NCI-H524 treated with DMSO at 0.1 percent for 48 hours (cell line): ENCODE data around the gene PAFAH1B1.
"Not testable (repeated sequence)": the region's sequence is repeated elsewhere in the genome, so short reads cannot be mapped to it uniquely, and the experiment has no call there.

ENCODE experiments used
- DNase-seq: peaks from one replicate; lab custom pipeline; 2025; lab: John Stamatoyannopoulos, UW

Gene PAFAH1B1

GRCh38 chr17:2635675-2636074 lies 42.2 kb downstream of the PAFAH1B1 start:
- no peak for DNase-seq

- DNase-seq, result no peak
These were observed 42.9 kb downstream of the PAFAH1B1 start for GRCh38 chr17:2636169-2636930.

DNA sequence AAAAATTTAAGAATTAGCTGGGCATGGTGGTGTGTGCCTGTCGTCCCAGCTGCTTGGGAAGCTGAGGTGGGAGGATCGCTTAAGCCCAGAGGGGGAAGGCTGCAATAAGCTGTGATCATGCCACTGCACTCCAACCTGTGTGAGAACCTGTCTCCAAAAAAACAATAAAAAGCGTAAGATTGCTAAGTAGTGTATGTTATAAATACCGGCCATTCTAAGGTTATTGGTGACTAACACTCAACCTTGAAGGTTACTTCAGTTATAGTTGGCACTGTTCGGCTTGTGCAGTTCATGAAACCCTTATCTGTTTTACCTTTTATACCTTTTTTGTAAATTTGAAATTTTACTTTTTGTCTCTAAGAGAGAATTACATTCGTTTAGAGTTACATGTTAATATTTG lies 44.0 kb downstream of the PAFAH1B1 start:
- no peak for DNase-seq

DNA sequence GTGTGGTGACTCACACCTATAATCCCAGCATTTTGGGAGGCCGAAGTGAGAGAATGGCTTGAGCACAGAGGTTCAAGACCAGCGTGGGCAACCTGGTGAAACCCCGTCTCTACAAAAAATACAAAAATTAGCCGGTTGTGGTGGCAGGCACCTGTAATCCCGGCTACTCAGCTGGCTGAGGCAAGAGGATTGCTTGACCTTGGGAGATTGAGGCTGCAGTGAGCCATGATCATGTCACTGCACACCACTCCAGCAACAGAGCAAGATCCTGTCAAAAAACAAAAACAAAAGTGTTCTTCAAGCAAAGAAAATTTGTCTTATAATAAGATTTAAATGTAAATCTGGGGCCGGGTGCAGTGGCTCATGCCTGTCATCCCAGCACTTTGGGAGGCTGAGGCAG lies 51.5 kb downstream of the PAFAH1B1 start:
- DNase-seq, result no peak

DNA sequence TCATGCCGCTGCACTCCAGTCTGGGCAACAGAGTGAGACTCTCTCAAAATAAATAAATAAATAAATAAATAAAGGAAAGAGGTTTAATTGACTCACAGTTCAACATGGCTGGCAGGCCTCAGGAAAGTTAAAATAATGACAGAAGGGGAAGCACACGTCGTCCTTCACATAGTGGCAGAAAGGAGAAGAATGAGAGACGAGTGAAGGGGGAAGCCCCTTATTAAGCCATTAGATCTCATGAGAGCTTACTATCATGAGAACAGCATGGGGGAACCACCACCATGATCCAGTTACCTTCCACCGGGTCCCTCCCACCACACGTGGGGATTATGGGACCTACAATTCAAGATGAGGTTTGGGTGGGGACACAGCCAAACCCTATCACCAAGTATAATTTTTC lies 54.5 kb downstream of the PAFAH1B1 start:
- no peak for DNase-seq

GRCh38 chr17:2649191-2649590 lies 55.7 kb downstream of the PAFAH1B1 start:
- DNase-seq, result no peak

DNA sequence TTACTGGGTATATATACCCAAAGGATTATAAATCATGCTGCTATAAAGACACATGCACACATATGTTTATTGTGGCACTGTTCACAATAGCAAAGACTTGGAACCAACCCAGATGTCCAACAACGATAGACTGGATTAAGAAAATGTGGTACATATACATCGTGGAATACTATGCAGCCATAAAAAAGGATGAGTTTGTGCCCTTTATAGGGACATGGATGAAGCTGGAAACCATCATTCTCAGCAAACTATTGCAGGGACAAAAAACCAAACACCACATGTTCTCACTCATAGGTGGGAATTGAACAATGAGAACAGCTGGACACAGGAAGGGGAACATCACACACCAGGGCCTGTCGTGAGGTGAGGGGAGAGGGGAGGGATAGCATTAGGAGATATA lies 59.5 kb downstream of the PAFAH1B1 start:
- DNase-seq, result not testable (repeated sequence)

GRCh38 chr17:2655546-2655945 lies 62.1 kb downstream of the PAFAH1B1 start:
- DNase-seq, result no peak

GRCh38 chr17:2656283-2656682 lies 62.8 kb downstream of the PAFAH1B1 start:
- no peak for DNase-seq

DNA sequence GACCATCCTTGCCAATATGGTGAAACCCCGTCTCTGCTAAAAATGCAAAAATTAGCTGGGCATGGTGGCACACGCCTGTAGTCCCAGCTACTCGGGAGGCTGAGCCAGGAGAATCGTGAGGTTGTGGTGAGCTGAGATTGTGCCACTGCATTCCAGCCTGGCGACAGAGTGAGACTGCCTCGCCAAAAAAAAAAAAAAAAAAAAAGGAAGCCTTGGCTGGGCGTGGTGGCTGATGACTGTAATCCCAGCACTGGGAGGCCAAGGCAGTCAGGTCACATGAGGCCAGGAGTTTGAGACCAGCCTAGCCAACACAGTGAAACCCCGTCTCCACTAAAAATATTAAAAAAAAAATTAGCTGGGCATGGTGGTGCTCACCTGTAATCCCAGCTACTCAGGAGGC lies 65.9 kb downstream of the PAFAH1B1 start:
- not testable (repeated sequence) for DNase-seq

- DNase-seq, result not testable (repeated sequence)
These were observed 67.0 kb downstream of the PAFAH1B1 start for GRCh38 chr17:2660410-2660809.

DNA sequence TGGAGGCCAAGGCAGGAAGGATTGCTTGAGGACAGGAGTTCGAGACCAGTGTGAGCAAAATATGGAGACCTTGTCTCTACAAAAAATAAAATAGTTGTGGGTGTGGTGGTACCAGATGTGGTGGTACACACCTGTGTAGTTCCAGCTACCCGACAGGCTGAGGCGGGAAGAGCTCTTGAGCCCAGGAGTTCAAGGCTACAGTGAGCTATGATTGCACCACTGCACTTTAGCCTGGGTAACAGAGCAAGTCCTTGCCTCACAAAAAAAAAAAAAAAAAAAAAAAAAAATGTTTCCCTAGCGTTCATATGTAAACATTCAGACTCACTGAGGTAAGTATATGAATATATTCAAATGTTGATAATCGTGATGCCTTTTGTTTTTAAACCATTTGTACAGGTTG lies 78.6 kb downstream of the PAFAH1B1 start:
- DNase-seq, result no peak

GRCh38 chr17:2679247-2679646 lies 85.8 kb downstream of the PAFAH1B1 start:
- not testable (repeated sequence) for DNase-seq

- DNase-seq, result no peak
These were observed 87.5 kb downstream of the PAFAH1B1 start for GRCh38 chr17:2680961-2681360.

DNA sequence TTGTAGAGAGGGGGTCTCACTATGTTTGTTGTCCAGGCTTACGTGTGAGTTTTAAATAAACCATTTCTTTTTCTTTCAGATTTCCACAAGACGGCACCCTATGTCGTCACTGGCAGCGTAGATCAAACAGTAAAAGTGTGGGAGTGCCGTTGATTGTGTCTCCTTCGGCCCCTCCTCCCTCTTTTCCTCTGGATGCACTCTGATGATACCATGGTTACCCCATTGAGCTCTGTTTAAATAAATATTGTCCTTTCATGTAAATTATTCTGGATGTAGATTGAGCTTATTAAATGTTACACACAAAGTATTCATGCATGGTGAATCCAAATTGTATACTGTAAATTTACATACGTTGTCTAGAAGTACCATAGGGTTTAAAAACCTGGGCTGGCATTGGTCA lies 88.2 kb downstream of the PAFAH1B1 start:
- no peak for DNase-seq

DNA sequence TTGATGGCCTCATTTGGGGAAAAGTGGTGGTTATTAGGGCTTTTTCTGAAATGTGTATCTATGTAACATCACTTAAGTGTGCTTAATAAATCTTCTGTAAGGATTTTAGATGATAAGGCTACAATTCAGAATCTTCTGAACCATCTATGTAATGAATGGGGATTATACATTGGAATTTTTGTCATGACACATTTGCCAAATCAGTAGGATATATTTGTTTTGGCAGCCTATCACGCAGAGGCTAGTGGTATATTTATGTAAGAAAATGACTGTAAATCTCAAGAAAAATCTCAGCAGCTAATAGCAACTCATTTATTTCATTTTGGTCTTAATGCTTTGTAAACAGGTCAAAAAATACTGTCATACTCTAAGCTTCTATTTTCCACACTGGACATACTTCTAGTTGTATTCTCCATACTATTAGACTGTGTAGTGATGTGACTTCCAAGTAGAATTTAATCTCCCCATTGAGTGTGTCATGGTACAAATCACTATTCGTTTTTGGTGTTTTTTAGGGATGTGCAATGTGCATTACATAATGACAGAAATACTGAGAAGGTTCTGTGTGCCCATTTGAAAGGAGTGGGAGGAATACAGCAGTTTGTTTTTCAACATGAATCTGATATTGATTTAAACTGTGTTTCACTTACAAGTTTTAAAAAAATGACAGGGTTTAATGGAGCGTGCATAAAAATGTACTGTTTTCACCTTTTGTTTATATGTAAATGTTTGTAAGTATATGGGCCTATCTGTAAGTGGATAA lies 88.9 kb downstream of the PAFAH1B1 start:
- DNase-seq, result no peak

GRCh38 chr17:2683912-2684311 lies 90.5 kb downstream of the PAFAH1B1 start:
- no peak for DNase-seq

GRCh38 chr17:2684549-2684948 lies 91.1 kb downstream of the PAFAH1B1 start:
- DNase-seq, result no peak

- no peak for DNase-seq
These were observed 92.2 kb downstream of the PAFAH1B1 start for GRCh38 chr17:2685696-2686095.

GRCh38 chr17:2687074-2687418 lies 93.6 kb downstream of the PAFAH1B1 start:
- no peak for DNase-seq

DNA sequence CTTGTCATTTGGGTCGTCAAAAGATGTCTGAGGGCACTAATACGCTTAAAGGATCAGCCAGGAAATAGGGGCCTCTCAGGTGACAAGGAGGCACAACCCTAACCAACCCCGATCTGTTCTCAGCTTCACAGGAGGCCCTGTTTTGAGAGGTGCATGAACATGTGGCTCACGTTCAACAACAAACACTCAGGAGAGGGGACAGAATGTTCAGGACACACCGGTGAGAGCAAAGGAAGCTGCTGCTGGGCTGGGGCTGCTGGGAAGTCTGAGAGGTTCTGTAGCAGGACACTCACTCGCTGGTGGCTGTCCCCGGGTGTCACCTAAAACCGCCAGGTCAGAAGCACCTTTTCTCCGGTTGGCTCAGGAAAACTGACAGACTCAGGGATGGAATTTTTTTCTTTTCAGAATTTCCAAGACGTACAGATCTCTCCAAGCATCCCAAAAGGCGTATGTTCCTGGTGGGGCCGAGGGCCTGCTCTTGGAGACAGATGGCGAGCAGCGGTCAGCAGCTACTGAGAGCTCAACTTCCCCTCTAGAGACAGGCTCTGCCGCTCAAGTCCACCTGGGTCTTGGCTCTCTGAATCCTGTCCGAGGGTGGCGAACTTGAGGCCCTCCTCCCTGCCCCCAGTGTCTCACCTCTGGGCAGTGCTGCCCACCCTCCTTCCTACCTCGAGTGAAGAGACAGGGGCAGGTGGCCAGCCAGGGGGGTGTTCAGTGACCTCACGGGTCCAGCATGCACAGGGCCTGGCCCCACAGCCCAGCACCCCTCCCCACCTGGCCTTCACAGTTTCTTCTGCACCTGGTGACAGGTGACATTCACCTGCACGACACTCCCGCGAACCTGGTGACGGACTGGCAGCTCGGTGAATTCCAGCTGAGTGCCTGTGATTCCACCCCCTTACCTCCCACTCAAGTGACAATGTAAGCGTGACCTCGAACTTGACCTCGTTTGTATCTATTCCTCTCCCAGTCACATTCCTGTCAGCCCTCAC lies 95.2 kb downstream of the PAFAH1B1 start:
- DNase-seq, result no peak

DNA sequence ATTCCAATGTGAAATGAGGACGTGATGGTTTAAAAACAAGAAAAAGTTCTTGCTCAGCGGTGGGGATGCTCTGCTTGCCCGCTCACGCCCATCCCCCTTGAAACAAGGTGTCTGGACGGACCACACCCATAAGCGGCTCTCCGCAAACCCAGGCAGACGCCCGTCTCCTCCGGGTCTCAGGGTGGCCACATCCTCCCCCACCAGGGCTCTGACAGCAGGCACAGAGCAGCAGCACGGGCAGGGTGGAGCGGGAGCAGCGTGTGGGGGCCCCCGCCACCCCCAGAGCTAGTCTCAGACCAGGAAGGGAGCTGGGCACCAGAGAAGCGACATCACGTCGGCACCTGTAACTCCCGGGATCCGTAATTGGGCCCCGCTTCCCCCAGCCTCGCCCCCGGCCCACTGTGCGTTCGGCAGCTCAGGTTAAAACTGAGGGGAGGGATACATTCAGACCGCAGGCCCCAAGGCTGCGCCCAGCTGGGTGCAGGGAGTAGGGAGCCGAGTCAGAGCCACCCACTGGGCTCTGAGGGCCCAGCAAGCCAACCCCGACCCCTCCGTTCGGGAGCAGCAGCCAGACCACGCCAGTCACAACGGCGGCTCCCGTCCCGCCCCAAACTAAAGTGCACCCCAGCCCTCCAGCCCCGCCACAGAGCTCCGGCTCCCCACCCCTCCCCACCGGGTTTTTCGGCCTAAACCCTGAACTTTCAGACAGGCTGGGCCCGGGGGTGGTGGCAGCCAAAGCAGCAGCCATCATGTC lies 96.1 kb downstream of the PAFAH1B1 start:
- no peak for DNase-seq
